Stimulated activated CD8-positive, alpha-beta memory T cell treated with anti-CD3 and anti-CD28 coated beads, Interleukin-7, amount 100 ng/mL, for 48 hours (primary cell): Measurements from ENCODE around the gene CYP24A1.

ENCODE experiments used
- DNase-seq, 2 donors: peaks; one replicate each; pipeline ENCODE4 v3.0.0-alpha.2; 2020; ENCODE audit warnings: low read depth in 1 of 2; ENCODE audit errors: extremely low read depth in 1 of 2

CYP24A1 gene

GRCh38 chr20:54115172-54115854 lies 58.5 kb downstream of the CYP24A1 start:
- no peak for DNase-seq

GRCh38 chr20:54114109-54114508 lies 59.7 kb downstream of the CYP24A1 start:
- DNase-seq: no peak

- DNase-seq: no peak
Measured at GRCh38 chr20:54113566-54113965, 60.2 kb downstream of the CYP24A1 start.

- no peak for DNase-seq
Measured at GRCh38 chr20:54112221-54112884, 61.4 kb downstream of the CYP24A1 start.

- no peak for DNase-seq
Measured at GRCh38 chr20:54111460-54111859, 62.3 kb downstream of the CYP24A1 start.

GRCh38 chr20:54110457-54110856 lies 63.3 kb downstream of the CYP24A1 start:
- no peak for DNase-seq

- DNase-seq: no peak
Measured at GRCh38 chr20:54110041-54110440, 63.7 kb downstream of the CYP24A1 start.

GRCh38 chr20:54108817-54109216 lies 65.0 kb downstream of the CYP24A1 start:
- DNase-seq: no peak

GRCh38 chr20:54108326-54108642 lies 65.5 kb downstream of the CYP24A1 start:
- DNase-seq: no peak

- DNase-seq: no peak
Measured at GRCh38 chr20:54107600-54108325, 66.0 kb downstream of the CYP24A1 start.

GRCh38 chr20:54107181-54107580 lies 66.6 kb downstream of the CYP24A1 start:
- no peak for DNase-seq

GRCh38 chr20:54106162-54106561 lies 67.6 kb downstream of the CYP24A1 start:
- no peak for DNase-seq

GRCh38 chr20:54105653-54106052 lies 68.1 kb downstream of the CYP24A1 start:
- DNase-seq: no peak

- DNase-seq: no peak
Measured at GRCh38 chr20:54104781-54105180, 69.0 kb downstream of the CYP24A1 start.

- no peak for DNase-seq
Measured at GRCh38 chr20:54103762-54104600, 69.8 kb downstream of the CYP24A1 start.
